ENCODE data around the gene TRAF2. TPM values are rescaled to one million over a fixed set of nuclear protein-coding genes. Genes with fewer than 3 reads are reported as not detected.

Gene TRAF2
- total RNA-seq (2021; fragmentation: NEBNext Ultra II Directional; extraction: Animal tissue kit (Norgen Biotek cat#: 25700)), result 50.2 and 50.5 TPM in 2 replicates
- polyA plus RNA-seq (2011; rRNA removed), result 26.9 and 39.3 TPM in 2 replicates
- polyA plus RNA-seq (2011; cell fraction: cytosol; rRNA removed), result 38.9 TPM
- polyA plus RNA-seq (2011; cell fraction: nucleus; rRNA removed), result 71.5 TPM
- polyA plus RNA-seq (2012, experiment 1 of 2), result 27.1 to 40.9 TPM (median 38.8 TPM) in 4 replicates
- 25.8 TPM for polyA plus RNA-seq (2012, experiment 2 of 2)
- 17.7 TPM for polyA plus RNA-seq (2013, experiment 1 of 2)
- polyA plus RNA-seq (2013, experiment 2 of 2), result 16.7 TPM
- 29.8 and 31.1 TPM in 2 replicates for polyA minus RNA-seq (2011; rRNA and poly(A)+ RNA removed)
- polyA minus RNA-seq (2011; cell fraction: cytosol; rRNA and poly(A)+ RNA removed), result 30.1 TPM
- 34.1 TPM for polyA minus RNA-seq (2011; cell fraction: nucleus; rRNA and poly(A)+ RNA removed)
- long read RNA-seq, experiment 1, partial matches to known transcripts, result 21 of 25 reads
- long read RNA-seq, experiment 1, other reads (novel, unspliced or antisense), result 4 of 25 reads
- long read RNA-seq, experiment 2, transcript TRAF2-201 (11 exons, 2,264 nt), result major isoform, 25 of 32 reads
- long read RNA-seq, experiment 2, partial matches to known transcripts, result 2 of 32 reads
- long read RNA-seq, experiment 2, other reads (novel, unspliced or antisense), result 5 of 32 reads

- H4K20me1 ChIP-seq (replicated peaks in 1 of 2; ENCODE audit: control insufficient read depth in 1 of 2, insufficient read depth in 2 of 2, low read length in 2 of 2), result peaks cover 9 to 14% of the 10 kb centered on the region in 2 experiments
- peaks cover 0 to 7% (median 0%) of the 10 kb centered on the region in 4 experiments; a peak in 2 of 8 replicates for H3K36me3 ChIP-seq (ENCODE audit: control insufficient read depth in 2 of 4, insufficient read depth in 4 of 4, low read length in 3 of 4)
- 0 out of 2 replicates have a peak within 1 kb of the TSS, but pooled peaks have one; percentile 42 for H3K27ac ChIP-seq (ENCODE audit: low read depth, low read length)
- peak within 1 kb of the TSS; percentile 74 to 98 (median 78) for H3K4me3 ChIP-seq (ENCODE audit: extremely low read depth in 1 of 4, insufficient read depth in 2 of 4, low read depth in 3 of 4, low read length in 4 of 4)
- peaks cover 13% of the 10 kb centered on the region for H3K79me1 ChIP-seq (ENCODE audit: low read depth, low read length)
- peaks cover 5% of the 10 kb centered on the region; the same call in 1 of the 2 replicates for H3K23me2 ChIP-seq (ENCODE audit: low read depth, low read length)
- WGBS, 2 experiments (ENCODE audit: extremely low coverage in 1 of 2, insufficient coverage in 1 of 2, insufficient read length in 1 of 2, insufficient replicate concordance in 2 of 2, low coverage in 1 of 2, low lambda C conversion rate in 2 of 2, missing lambda C conversion rate in 1 of 2), result 3% methylated on average over 42 of the region's 88 CpGs; no CpG with 5 or more reads in 1 of the 2 experiments
- H2BK5ac ChIP-seq (ENCODE audit: low read depth, low read length), result no peak within 1 kb of the TSS
- H3K4ac ChIP-seq (replicated peaks; ENCODE audit: insufficient read length, low read depth, low read length), result peak within 1 kb of the TSS; percentile 92
- H2BK120ac ChIP-seq (replicated peaks; ENCODE audit: low read depth, low read length), result no peak within 1 kb of the TSS
- H3K9ac ChIP-seq (replicated peaks in 1 of 4; ENCODE audit: extremely low read depth in 1 of 4, low read depth in 3 of 4, low read length in 3 of 4), result peak within 1 kb of the TSS; percentile 32 to 91 (median 52); a peak in 5 of 7 replicates
- peak within 1 kb of the TSS; percentile 34; the same call in 1 of the 2 replicates for H2AFZ ChIP-seq (ENCODE audit: low read length)
- H3K79me2 ChIP-seq (ENCODE audit: control insufficient read depth in 1 of 2, insufficient read depth in 2 of 2, low read length in 2 of 2), result peaks cover 17 to 43% of the 10 kb centered on the region in 2 experiments; a peak in 3 of 4 replicates
- H3K4me2 ChIP-seq (ENCODE audit: insufficient read depth in 1 of 2, low read depth in 2 of 2, low read length in 2 of 2), result peak within 1 kb of the TSS; percentile 59 to 91
- no peak within 1 kb of the TSS for H2BK20ac ChIP-seq (ENCODE audit: low read length)
- H2BK12ac ChIP-seq (ENCODE audit: low read depth, low read length), result no peak within 1 kb of the TSS
- H4K91ac ChIP-seq (replicated peaks; ENCODE audit: insufficient read length, low read length), result peak within 1 kb of the TSS; percentile 81
- H2BK15ac ChIP-seq (ENCODE audit: low read length), result no peak within 1 kb of the TSS
- DNase-seq (ENCODE audit: low read depth in 1 of 2, low spot score in 2 of 2), result peak; percentile 98 to 99
- H3K14ac ChIP-seq (ENCODE audit: insufficient read length), result peak within 1 kb of the TSS; percentile 43
- H3K27me3 ChIP-seq (replicated peaks in 1 of 4; ENCODE audit: control insufficient read depth in 3 of 4, extremely low read depth in 1 of 4, insufficient read depth in 3 of 4, low read length in 3 of 4), result no peaks in the 10 kb centered on the region
- H3K4me1 ChIP-seq (replicated peaks in 1 of 4; ENCODE audit: control insufficient read depth in 3 of 4, insufficient read depth in 4 of 4, low read length in 3 of 4), result peaks cover 0 to 6% (median 2%) of the 10 kb centered on the region in 4 experiments; a peak in 4 of 7 replicates
- H4K5ac ChIP-seq (ENCODE audit: insufficient read length, low read depth, low read length), result peak within 1 kb of the TSS; percentile 60
- peak within 1 kb of the TSS; percentile 60 for H3K18ac ChIP-seq (ENCODE audit: extremely low read depth, low read length)
- ChIA-PET CTCF (ENCODE audit: partially characterized antibody) (interaction anchor here (0.6 to 0.7 kb wide), 2 partner anchors 160 to 182 kb away, joined by 3 to 4 read pairs; no protein-coding TSS in a partner anchor), POLR2A (ENCODE audit: partially characterized antibody) (interaction anchor here (0.6 to 3.4 kb wide), 6 partner anchors 12 to 85 kb away, joined by 3 to 15 read pairs (median 4); partner anchors contain the start of gene MAMDC4)
- H3K23ac ChIP-seq (ENCODE audit: insufficient read length), result no peak within 1 kb of the TSS
- H4K8ac ChIP-seq (ENCODE audit: extremely low read depth, insufficient read depth, low read length), result peak within 1 kb of the TSS; percentile 84
- no peak within 1 kb of the TSS for H2AK5ac ChIP-seq (ENCODE audit: low read depth, low read length)
- no peak for FAIRE-seq
- H3K9me3 ChIP-seq (ENCODE audit: insufficient read depth in 2 of 2, low read depth in 1 of 2, low read length in 1 of 2), result no peaks in the 10 kb centered on the region
- peak within 1 kb of the TSS; percentile 64 for H3K56ac ChIP-seq (replicated peaks; ENCODE audit: insufficient read length, low read depth, low read length)
- TF ChIP-seq ATF3 (IDR thresholded peaks at IDR 0.05; ENCODE audit: insufficient read depth, low read depth, low read length), result no peak
- 0 out of 4 replicates have a peak, but pooled peaks of 1 of the 2 experiments have one; percentile 51 for TF ChIP-seq HDAC2 (IDR thresholded peaks at IDR 0.05; ENCODE audit: borderline replicate concordance in 1 of 2, low read depth in 2 of 2, low read length in 2 of 2)
- no peak for TF ChIP-seq POU5F1 (IDR thresholded peaks at IDR 0.05; ENCODE audit: low read depth, low read length)
- no peak for TF ChIP-seq CHD1 (IDR thresholded peaks at IDR 0.05; ENCODE audit: low read depth, low read length)
- TF ChIP-seq RXRA (IDR thresholded peaks at IDR 0.05; ENCODE audit: insufficient read depth, low read depth, low read length), result no peak
- no peak for TF ChIP-seq TAF7 (optimal IDR thresholded peaks at IDR 0.05; ENCODE audit: borderline replicate concordance, low read depth, low read length)
- no peak for TF ChIP-seq BCL11A (IDR thresholded peaks at IDR 0.05; ENCODE audit: low read depth in 2 of 2, low read length in 2 of 2)
Observed at GRCh38 chr9:136885950-136886578, at the start of gene TRAF2. Gene TRAF2, plus strand, starts transcription at chr9:136886516. Its CDS starts 12,225 bp downstream, at chr9:136898741.

All from H1 (cell line).